ENCODE data around the gene SIGLECL1. TPM values are rescaled to one million over a fixed set of nuclear protein-coding genes. Genes with fewer than 3 reads are reported as not detected.

SIGLECL1 gene
- total and polyA plus RNA-seq, 9 of the 15 experiments (the other 6 are each of a cell fraction or from before 2014, with no cell fraction given) = not detected

DNA sequence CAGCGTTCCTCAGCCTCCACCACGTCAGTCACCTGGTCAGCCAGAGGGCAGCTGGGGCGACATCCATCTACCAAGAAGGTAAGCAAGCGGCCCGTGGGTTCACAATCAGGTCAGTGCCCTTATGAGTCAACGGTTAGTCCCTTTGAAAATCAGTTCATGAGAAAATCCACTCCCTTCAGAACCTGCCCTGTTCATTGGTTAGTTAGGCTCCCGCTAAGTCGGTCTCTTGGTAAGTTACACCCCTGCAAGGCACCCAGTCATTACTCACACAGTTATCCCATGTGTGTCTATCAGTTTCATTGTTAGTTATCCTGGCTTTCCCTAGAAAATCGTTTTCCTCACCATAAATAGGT lies 564 bp downstream of the SIGLECL1 start (continued):
- TF ChIP-seq, protein P1, sequence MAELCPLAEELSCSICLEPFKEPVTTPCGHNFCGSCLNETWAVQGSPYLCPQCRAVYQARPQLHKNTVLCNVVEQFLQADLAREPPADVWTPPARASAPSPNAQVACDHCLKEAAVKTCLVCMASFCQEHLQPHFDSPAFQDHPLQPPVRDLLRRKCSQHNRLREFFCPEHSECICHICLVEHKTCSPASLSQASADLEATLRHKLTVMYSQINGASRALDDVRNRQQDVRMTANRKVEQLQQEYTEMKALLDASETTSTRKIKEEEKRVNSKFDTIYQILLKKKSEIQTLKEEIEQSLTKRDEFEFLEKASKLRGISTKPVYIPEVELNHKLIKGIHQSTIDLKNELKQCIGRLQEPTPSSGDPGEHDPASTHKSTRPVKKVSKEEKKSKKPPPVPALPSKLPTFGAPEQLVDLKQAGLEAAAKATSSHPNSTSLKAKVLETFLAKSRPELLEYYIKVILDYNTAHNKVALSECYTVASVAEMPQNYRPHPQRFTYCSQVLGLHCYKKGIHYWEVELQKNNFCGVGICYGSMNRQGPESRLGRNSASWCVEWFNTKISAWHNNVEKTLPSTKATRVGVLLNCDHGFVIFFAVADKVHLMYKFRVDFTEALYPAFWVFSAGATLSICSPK (IDR thresholded peaks at IDR 0.05; ENCODE audit: borderline replicate concordance) = no peak
- TF ChIP-seq, protein P2, sequence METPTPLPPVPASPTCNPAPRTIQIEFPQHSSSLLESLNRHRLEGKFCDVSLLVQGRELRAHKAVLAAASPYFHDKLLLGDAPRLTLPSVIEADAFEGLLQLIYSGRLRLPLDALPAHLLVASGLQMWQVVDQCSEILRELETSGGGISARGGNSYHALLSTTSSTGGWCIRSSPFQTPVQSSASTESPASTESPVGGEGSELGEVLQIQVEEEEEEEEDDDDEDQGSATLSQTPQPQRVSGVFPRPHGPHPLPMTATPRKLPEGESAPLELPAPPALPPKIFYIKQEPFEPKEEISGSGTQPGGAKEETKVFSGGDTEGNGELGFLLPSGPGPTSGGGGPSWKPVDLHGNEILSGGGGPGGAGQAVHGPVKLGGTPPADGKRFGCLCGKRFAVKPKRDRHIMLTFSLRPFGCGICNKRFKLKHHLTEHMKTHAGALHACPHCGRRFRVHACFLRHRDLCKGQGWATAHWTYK (CRISPR knock-in tag; IDR thresholded peaks at IDR 0.05) = no peak

DNA sequence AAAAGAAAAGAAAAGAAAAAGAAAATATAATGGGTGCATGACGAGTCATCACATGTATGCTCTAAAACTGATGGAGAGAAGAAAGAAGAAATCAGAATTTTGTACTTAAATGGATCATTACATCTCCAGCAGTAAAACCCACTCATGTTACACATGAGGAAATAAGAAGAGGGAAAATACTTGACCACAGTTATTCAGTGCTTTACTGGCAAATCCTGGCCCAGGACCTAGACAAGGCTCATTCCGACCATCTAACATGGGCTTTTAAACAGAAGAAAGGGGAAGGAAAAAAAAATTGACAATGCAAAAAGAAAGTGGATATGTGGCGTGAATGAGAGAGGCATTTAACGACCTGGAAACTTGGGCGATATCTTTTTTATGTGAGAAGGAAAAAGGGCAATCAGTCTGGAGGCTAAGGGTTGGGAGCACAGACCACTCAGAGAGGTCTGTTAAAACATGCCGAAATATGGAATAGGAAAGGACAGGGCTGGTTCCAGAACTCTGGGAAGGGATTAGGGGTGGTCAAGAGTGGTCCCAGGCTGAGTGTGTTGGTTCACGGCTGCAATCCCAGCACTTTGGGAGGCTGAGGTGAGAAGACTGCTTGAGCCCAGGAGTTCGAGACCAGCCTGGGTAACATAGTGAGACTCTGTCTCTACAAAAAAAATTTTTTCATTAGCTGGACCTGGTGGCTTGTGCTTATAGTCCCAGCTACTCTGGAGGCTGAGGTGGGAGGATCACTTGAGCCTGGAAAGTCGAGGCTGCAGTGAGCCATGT lies 1.6 kb downstream of the SIGLECL1 start:
- Histone ChIP-seq H3K9me1 (ENCODE audit: control insufficient read depth, insufficient read depth, low read length) (no peaks in the 10 kb centered on the region), H3K4me1 (replicated peaks in 1 of 2; ENCODE audit: control insufficient read depth in 2 of 2, insufficient read depth in 2 of 2, low read length in 2 of 2) (peaks cover 0 to 2% of the 10 kb centered on the region in 2 experiments; a peak in 1 of 5 replicates), H4K20me1 (replicated peaks; ENCODE audit: control insufficient read depth, insufficient read depth, low read length) (no peaks in the 10 kb centered on the region), H3K27ac (ENCODE audit: extremely low read depth, low read depth, low read length) (no peak overlapping the region), H3K36me3 (ENCODE audit: control insufficient read depth, insufficient read depth, low read length) (no peaks in the 10 kb centered on the region), H3K9ac (ENCODE audit: insufficient read depth in 1 of 2, low read depth in 2 of 2, low read length in 2 of 2) (no peak overlapping the region), H3K27me3 (ENCODE audit: control insufficient read depth in 2 of 2, insufficient read depth in 2 of 2, low read length in 2 of 2) (no peaks in the 10 kb centered on the region), H2AFZ (ENCODE audit: low read depth, low read length) (no peak overlapping the region), H3K9me3 (replicated peaks; ENCODE audit: control insufficient read depth, insufficient read depth, low read depth, low read length) (no peaks in the 10 kb centered on the region), H3K4me3 (no peak overlapping the region), H3K4me2 (ENCODE audit: insufficient read depth, low read length) (no peak overlapping the region), H3K79me2 (ENCODE audit: control insufficient read depth, insufficient read depth, low read length) (no peaks in the 10 kb centered on the region)
- intact Hi-C loops (cut with micrococcal nuclease) (no loop called here), in situ Hi-C loops (cut with MboI) (no loop called here)
- TF ChIP-seq NR1H2 (CRISPR knock-in tag; IDR thresholded peaks at IDR 0.05) (no peak), MYBL2 (IDR thresholded peaks at IDR 0.05; ENCODE audit: low read depth) (no peak), MYBL2 (CRISPR knock-in tag; IDR thresholded peaks at IDR 0.05; ENCODE audit: borderline replicate concordance) (no peak), ARNT (IDR thresholded peaks at IDR 0.05) (no peak), ZNF75A (CRISPR knock-in tag; IDR thresholded peaks at IDR 0.05) (no peak)
- TF ChIP-seq, protein P3, sequence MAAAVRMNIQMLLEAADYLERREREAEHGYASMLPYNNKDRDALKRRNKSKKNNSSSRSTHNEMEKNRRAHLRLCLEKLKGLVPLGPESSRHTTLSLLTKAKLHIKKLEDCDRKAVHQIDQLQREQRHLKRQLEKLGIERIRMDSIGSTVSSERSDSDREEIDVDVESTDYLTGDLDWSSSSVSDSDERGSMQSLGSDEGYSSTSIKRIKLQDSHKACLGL (CRISPR knock-in tag; IDR thresholded peaks at IDR 0.05; ENCODE audit: borderline replicate concordance, poor library complexity, severe bottlenecking) = no peak
- no peak for ATAC-seq
- ChIA-PET CTCF (ENCODE audit: low intra/inter-chr PET ratio) (interaction anchor here (0.6 kb wide), 1 partner anchor 1138 kb away, joined by 3 read pairs; no protein-coding TSS in a partner anchor), POLR2A (interaction anchor here (0.6 kb wide), 1 partner anchor 320 kb away, joined by 3 read pairs; no protein-coding TSS in a partner anchor)
- 54% methylated on average over 9 of the region's 9 CpGs for WGBS (ENCODE audit: insufficient coverage, low coverage, missing lambda C conversion rate)
- BruUV-seq (replicated peaks) = no TSS peak
- no peak for FAIRE-seq
- DNase-seq (ENCODE audit: extremely low read depth in 1 of 4, low spot score in 3 of 4) = no peak
